HCT116 (cell line): ENCODE measurements around the gene COL1A1. TPM values are rescaled to one million over a fixed set of nuclear protein-coding genes. Genes with fewer than 3 reads are reported as not detected.

Source experiments
- ATAC-seq: fragments of 200-7000 bp; cut with Tn5 transposase; 2 replicates; pipeline ENCODE4 v1.9.1; 2020; ENCODE audit warnings: mild to moderate bottlenecking, moderate library complexity
- BruUV-seq: library from RNA; stranded (reverse); fragments of 400-500 nt; replicated peaks from 2 replicates; lab custom pipeline; 2021; lab: Mats Ljungman, UMichigan
- CTCF ChIA-PET: fragments of 300-600 bp; sonication (Branson Sonifier 250); formaldehyde crosslinking; loops from one replicate; lab custom pipeline; 2021; ENCODE audit warnings: antibody characterized with exemption; lab: Charles Lee
- POLR2A ChIA-PET: fragments of 300-600, 350-600 bp; sonication (Branson Sonifier 250); formaldehyde crosslinking; loops from one replicate; lab custom pipeline; 2021; ENCODE audit warnings: antibody characterized with exemption; lab: Charles Lee
- RAD21 ChIA-PET, 2 experiments: fragments of 300-600 bp; sonication (Branson Sonifier 250); formaldehyde crosslinking; loops; one replicate each; lab custom pipeline; 2023; ENCODE audit warnings: low total read pairs in 2 of 2; ENCODE audit not compliant: uncharacterized antibody in 2 of 2, unreplicated experiment in 2 of 2, low non-redundant PET in 1 of 2; lab: Charles Lee
- DNase-seq: peaks from one replicate; pipeline ENCODE4 v3.0.0-alpha.2; 2010; ENCODE audit warnings: low read depth, low spot score
- H2AFZ ChIP-seq: fragments of 200-600 bp; shearing (Covaris generic), sonication (generic); 2 replicates; pipeline ENCODE4 v1.6.1; 2017; ENCODE audit warnings: low read depth, mixed run types, mixed read lengths, antibody characterized with exemption, low read length; ENCODE audit not compliant: poor library complexity, severe bottlenecking
- H3K27ac ChIP-seq: 2 replicates; pipeline ENCODE4 v1.5.1; 2012; ENCODE audit warnings: low read depth, low read length
- H3K27me3 ChIP-seq: fragments of 200-600 bp; sonication (generic); 2 replicates; pipeline ENCODE4 v1.6.1; 2016; ENCODE audit warnings: mixed run types, low read length, mixed read lengths; ENCODE audit not compliant: insufficient read depth
- H3K36me3 ChIP-seq, 2 experiments: fragments of 200-500 bp in 1 of 2; fragments of 200-600 bp in 1 of 2; sonication (Bioruptor generic) in 1 of 2; sonication (generic) in 1 of 2; 2 replicates each; pipeline versions ENCODE4 v1.5.1 to v1.6.1; 2014 to 2016; ENCODE audit warnings: low read length in 2 of 2, inconsistent platforms in 1 of 2, mixed read lengths in 1 of 2, mixed run types in 1 of 2; ENCODE audit not compliant: insufficient read depth in 2 of 2, control insufficient read depth in 1 of 2
- H3K4me1 ChIP-seq, 2 experiments: fragments of 200-600 bp in 1 of 2; sonication (generic) in 1 of 2; 2 replicates each; pipeline versions ENCODE4 v1.5.1 to v1.6.1; 2012 to 2017; ENCODE audit warnings: low read length in 2 of 2, inconsistent platforms in 1 of 2, mild to moderate bottlenecking in 1 of 2, mixed read lengths in 1 of 2, mixed run types in 1 of 2, moderate library complexity in 1 of 2; ENCODE audit not compliant: insufficient read depth in 2 of 2, control insufficient read depth in 1 of 2
- H3K4me2 ChIP-seq: fragments of 200-600 bp; sonication (generic); 2 replicates; pipeline ENCODE4 v1.6.1; 2017; ENCODE audit warnings: mixed run types, low read length, mixed read lengths
- H3K4me3 ChIP-seq, 2 experiments: fragments of 200-600 bp in 1 of 2; sonication (generic) in 1 of 2; replicated peaks in 1 of 2; 2 replicates each; pipeline ENCODE4 v1.5.1; 2011 to 2016; ENCODE audit warnings: low read length in 2 of 2, control low read depth in 1 of 2, low read depth in 1 of 2, mild to moderate bottlenecking in 1 of 2, mixed read lengths in 1 of 2, mixed run types in 1 of 2
- H3K79me2 ChIP-seq: fragments of 200-600 bp; sonication (generic); 2 replicates; pipeline ENCODE4 v1.6.1; 2017; ENCODE audit warnings: mild to moderate bottlenecking, mixed run types, low read length, moderate library complexity, mixed read lengths; ENCODE audit not compliant: insufficient read depth
- H3K9ac ChIP-seq: fragments of 200-600 bp; sonication (generic); 2 replicates; pipeline ENCODE4 v1.6.1; 2016; ENCODE audit warnings: low read length, mixed read lengths
- H3K9me2 ChIP-seq: fragments of 200-600 bp; sonication (generic), shearing (Covaris generic); 2 replicates; pipeline ENCODE4 v1.6.1; 2017; ENCODE audit warnings: mixed run types, mild to moderate bottlenecking, moderate library complexity; ENCODE audit not compliant: insufficient read depth
- H3K9me3 ChIP-seq, 2 experiments: fragments of 200-500 bp in 1 of 2; fragments of 200-600 bp in 1 of 2; sonication (Bioruptor generic) in 1 of 2; sonication (generic) in 1 of 2; 2 replicates each; pipeline ENCODE4 v1.6.1; 2014 to 2017; ENCODE audit warnings: low read length in 2 of 2, mixed read lengths in 2 of 2, inconsistent platforms in 1 of 2, low read depth in 1 of 2, mild to moderate bottlenecking in 1 of 2, mixed run types in 1 of 2, moderate library complexity in 1 of 2; ENCODE audit not compliant: control insufficient read depth in 1 of 2, insufficient read depth in 1 of 2
- H4K20me1 ChIP-seq: fragments of 200-600 bp; sonication (generic), shearing (Covaris generic); 2 replicates; pipeline ENCODE4 v1.6.1; 2017; ENCODE audit warnings: mixed run types, mild to moderate bottlenecking, moderate library complexity; ENCODE audit not compliant: insufficient read depth
- CEBPB ChIP-seq: IDR thresholded peaks from 2 replicates; pipeline ENCODE4 v1.6.1; 2012; ENCODE audit warnings: low read depth
- EGR1 ChIP-seq: IDR thresholded peaks from 2 replicates; pipeline ENCODE4 v1.6.1; 2012; ENCODE audit warnings: low read depth
- ELF1 ChIP-seq: IDR thresholded peaks from 2 replicates; pipeline ENCODE4 v1.6.1; 2012; ENCODE audit warnings: low read depth, borderline replicate concordance
- EZH2phosphoT487 ChIP-seq: fragments of 200-600 bp; IDR thresholded peaks from 2 replicates; pipeline ENCODE4 v1.6.1; 2018; ENCODE audit warnings: antibody characterized with exemption, borderline replicate concordance
- YY1 ChIP-seq: IDR thresholded peaks from 2 replicates; pipeline ENCODE4 v1.6.1; 2011; ENCODE audit warnings: low read length, low read depth, moderate library complexity, mild to moderate bottlenecking; ENCODE audit not compliant: insufficient replicate concordance; ENCODE audit errors: extremely low read depth
- intact Hi-C: fragments of 100-400 bp; cut with micrococcal nuclease; formaldehyde crosslinking; loops from 2 replicates; pipeline ENCODE4 v1.10.0; 2022
- total RNA-seq: library from RNA; stranded (reverse); gene quantifications from one replicate; pipeline ENCODE4 v1.2.1, GENCODE V29; 2021; ENCODE audit not compliant: unreplicated experiment

The COL1A1 gene
- total RNA-seq, 1 experiment from 2014 or later, result 33.6 TPM

DNA sequence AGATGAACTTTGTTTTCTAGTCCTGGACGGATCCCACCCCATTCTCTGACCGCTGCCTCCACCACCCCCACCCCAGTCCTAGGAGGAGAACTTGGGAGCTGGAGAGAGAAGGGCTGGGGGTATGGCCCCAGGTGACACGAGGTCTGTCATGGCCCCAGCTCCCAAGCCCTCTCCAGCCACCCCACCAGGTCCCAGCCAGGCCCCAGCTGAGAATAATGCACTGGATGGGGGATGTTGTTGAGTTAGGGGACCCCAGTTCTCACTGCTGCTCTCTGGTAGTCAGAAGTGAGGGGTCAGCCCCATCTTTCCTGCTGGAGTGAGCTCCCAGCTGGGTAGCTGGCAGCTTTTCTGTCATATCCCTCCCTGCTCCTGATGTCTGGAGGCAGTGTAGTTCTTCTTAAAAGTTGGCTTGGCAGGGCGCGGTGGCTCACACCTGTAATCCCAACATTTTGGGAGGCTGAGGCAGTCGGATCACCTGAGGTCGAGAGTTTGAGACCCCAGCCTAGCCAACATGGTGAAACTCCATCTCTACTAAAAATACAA, 4.6 kb upstream of the COL1A1 start:
- Histone ChIP-seq H2AFZ (no peak overlapping the region), H4K20me1 (no peaks in the 10 kb centered on the region), H3K36me3 (no peaks in the 10 kb centered on the region), H3K27me3 (no peaks in the 10 kb centered on the region), H3K4me1 (peaks cover 15 to 22% of the 10 kb centered on the region in 2 experiments), H3K9ac (no peak overlapping the region), H3K9me2 (no peaks in the 10 kb centered on the region), H3K27ac (no peak overlapping the region), H3K79me2 (no peaks in the 10 kb centered on the region), H3K4me3 (no peak overlapping the region), H3K9me3 (no peaks in the 10 kb centered on the region), H3K4me2 (no peak overlapping the region)
- RAD21 ChIA-PET, result no interaction called here
- POLR2A ChIA-PET, result no interaction called here
- no peak for TF ChIP-seq EZH2phosphoT487
- CTCF ChIA-PET, result interaction anchor here (1.3 to 2.6 kb wide), 2 partner anchors 63 to 75 kb away, joined by 5 read pairs; no protein-coding TSS in a partner anchor
- intact Hi-C loops, result no loop called here
- no TSS peak for BruUV-seq
- no peak for ATAC-seq
- DNase-seq, result no peak

DNA sequence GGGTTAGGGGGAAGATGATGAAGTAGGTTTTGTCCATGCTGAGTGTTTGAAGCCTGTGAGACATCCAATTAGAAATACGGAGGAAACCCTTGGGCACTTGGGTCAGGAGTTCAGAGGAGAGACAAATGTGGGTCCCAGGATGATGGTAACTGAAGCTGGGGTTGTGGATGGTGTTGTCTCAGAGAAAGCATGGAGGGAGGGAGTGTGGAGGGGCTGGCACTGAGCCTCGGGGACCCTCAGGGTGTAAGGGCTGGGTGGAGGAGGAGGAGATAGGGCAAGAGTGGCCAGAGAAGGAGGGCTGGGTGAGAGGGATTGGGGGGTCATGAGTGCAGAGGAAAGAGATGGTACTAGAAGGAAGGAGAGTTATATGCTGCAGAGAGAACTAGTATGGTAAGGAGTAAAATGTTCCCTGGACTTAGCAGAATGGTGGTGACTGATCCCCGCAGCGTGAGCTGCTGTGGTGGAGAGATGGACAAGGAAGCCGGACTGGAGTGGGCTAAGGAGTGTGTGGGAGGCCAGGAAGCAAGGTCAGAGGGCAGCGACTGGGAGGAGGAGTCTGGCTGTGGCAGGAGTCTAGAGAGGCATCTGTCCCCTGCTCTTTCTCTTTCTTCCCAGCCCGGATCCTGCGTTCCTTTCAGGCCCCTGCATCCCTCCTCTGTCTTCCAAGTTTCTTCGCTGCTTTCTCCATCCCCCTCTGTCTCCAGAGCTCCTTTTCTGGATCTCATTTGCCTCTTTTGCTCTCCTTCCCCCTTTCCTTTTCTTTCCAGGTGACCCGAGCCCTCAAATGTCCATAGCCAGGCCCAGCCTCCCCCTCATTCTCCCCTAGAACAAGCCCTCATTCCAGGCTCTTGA, 3.9 kb upstream of the COL1A1 start:
- no TSS peak for BruUV-seq
- no peaks in the 10 kb centered on the region for H3K9me2 ChIP-seq
- intact Hi-C loops, result no loop called here
- H3K79me2 ChIP-seq, result no peaks in the 10 kb centered on the region
- no peak overlapping the region for H3K27ac ChIP-seq
- CTCF ChIA-PET, result interaction anchor here (0.7 to 2.6 kb wide), 4 partner anchors 64 to 130 kb away, joined by 3 to 5 read pairs (median 5); partner anchors contain the start of gene TMEM92
- no peaks in the 10 kb centered on the region for H3K36me3 ChIP-seq
- no peaks in the 10 kb centered on the region for H3K9me3 ChIP-seq
- no peak overlapping the region for H3K4me2 ChIP-seq
- H3K4me3 ChIP-seq, result no peak overlapping the region
- H3K4me1 ChIP-seq, result peaks cover 10 to 22% of the 10 kb centered on the region in 2 experiments
- no peak for ATAC-seq
- no peaks in the 10 kb centered on the region for H3K27me3 ChIP-seq
- TF ChIP-seq YY1, result no peak
- TF ChIP-seq EGR1, result no peak
- TF ChIP-seq ELF1, result no peak
- TF ChIP-seq CEBPB, result no peak
- TF ChIP-seq, all 23 proteins: peak for 0
- Histone ChIP-seq H3K9ac (no peak overlapping the region), H4K20me1 (no peaks in the 10 kb centered on the region), H2AFZ (no peak overlapping the region)
- no peak for DNase-seq
- ChIA-PET RAD21 (no interaction called here), POLR2A (interaction anchor here (1.0 to 1.4 kb wide), 2 partner anchors 11 to 91 kb away, joined by 3 read pairs; no protein-coding TSS in a partner anchor)
